Inferior parietal cortex (tissue), 1 donor: Measurements from ENCODE around the gene NAALADL2.

Source experiments
- DNase-seq: peaks from one replicate; pipeline ENCODE4 v3.0.0-alpha.2; 2016; ENCODE audit errors: extremely low spot score

The NAALADL2 gene

DNA sequence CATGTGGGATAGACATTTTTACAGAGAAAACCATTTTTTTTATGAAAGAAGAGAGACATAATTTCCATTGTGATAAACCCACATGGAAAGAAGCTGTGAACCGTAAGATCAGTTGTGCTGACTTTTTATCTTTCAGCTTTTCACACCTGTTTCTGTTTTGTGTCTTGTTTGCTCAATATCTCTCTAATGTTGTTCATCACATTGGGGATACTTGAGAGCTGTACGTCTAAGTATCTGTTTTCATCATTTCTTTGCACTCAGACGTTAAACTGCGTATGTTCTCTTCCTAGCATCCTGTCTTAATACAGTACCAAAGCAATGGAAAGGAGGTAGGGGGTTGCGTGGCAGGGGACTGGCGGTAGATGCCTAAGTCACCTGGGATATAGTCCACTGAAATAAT, 449.0 kb downstream of the NAALADL2 start:
- DNase-seq, result no peak

DNA sequence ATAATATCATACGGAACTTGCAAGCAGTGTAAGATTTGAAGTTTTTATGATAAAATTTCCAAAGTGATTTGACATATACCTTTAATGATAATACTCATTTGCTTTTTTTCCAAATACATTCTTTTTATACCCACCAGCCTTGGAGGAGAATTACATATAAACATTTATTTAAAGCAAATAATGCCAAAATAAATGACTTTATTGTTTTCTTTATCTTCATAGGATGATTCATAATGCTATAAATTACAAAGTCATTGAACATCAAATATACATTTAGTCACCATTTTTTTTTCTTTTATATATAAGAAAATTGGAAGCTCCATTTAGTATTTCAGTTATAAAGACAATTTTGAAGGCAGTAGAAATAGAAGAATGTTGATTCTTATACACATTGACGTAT, 450.9 kb downstream of the NAALADL2 start:
- no peak for DNase-seq

DNA sequence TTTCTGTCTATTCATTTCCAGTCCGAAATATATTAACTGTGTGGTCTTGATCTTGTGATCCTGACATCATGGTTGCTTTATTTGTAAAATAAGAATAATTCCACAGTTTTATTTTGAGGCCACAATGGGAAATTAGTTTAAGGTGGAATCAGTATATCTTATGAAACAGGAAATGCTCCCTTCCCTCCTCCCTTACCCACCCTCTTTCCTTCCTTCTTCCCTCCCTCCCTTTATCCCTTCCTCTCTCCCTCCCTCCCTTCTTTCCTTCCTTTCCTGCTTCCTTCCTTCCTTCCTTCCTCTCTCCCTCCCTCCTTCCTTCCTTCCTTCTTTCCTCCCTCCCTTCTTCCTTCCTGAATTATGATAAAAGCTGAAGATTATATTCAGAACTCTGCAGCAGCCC, 452.3 kb downstream of the NAALADL2 start:
- no peak for DNase-seq

DNA sequence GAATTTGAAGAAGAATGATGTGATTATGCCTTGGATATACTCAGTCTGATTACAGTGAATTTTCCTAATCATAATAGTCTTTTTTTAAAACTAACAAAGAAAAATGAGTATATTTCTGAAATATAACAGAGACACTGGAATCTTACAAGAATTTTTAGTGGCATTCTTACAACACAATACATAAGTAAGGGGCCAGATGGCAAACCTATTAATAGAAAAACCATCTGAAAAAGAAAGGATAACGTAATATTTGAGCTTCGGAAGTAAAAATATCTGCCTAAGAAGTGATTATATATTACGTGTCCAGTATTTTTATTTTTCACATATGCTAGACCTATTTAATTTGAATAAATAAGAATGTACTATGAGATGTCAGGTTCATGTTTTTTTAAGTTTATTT, 452.8 kb downstream of the NAALADL2 start:
- no peak for DNase-seq

DNA sequence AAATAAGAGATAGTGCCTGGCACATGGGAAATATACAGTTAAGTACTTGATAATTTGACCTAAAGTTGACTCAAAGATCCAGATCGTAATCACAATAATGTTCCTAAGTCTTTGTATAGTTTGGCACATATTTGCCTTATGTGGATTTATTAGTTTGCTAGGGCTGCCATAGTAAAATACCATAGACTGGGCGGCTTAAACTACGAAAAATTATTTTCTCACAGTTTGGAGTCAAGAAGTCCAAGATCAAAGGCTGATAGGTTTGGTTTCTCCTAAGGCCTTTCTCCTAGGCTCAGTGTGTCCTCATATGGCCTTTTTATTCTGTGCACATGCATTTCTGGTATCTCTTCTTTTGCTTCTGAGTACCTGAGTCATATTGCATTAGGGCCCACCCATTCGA, 453.7 kb downstream of the NAALADL2 start:
- no peak for DNase-seq

DNA sequence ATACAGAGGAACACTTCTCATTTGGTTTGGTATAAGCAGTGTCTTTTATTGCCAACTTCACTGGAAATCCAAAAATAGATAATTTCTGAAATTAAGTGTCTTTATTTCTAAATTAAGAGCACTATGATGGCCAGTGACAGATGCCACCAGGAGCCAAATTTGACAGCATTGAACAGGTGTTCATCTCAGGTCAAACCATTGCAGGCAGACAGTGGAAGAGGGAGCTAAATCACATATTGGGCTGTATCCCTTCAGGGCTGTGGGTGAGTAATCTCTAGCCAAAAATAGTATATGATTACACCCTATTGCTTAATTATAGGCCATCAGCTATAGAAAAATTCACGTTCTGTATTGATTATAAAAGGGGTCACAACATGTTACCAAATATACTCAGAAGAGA, 457.7 kb downstream of the NAALADL2 start:
- DNase-seq, result no peak

DNA sequence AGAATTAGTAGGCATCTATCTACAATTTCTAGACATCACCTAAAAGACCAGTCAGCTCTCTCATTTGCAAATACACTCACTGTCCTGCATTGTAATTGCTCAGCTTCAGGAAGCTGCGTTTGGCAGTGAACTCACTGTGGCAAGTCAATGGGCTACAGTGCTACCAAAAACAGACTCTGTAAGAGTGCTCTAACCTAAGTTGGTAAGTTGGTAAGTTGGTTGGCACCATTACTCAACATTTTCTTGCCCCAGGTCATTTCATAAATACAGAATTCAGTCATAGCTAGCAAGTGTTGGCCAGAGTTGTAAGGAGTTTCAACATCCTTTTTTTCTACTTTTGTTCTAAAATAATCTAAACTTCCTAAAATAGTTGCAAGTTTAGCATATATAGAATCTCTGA, 466.3 kb downstream of the NAALADL2 start:
- no peak for DNase-seq

DNA sequence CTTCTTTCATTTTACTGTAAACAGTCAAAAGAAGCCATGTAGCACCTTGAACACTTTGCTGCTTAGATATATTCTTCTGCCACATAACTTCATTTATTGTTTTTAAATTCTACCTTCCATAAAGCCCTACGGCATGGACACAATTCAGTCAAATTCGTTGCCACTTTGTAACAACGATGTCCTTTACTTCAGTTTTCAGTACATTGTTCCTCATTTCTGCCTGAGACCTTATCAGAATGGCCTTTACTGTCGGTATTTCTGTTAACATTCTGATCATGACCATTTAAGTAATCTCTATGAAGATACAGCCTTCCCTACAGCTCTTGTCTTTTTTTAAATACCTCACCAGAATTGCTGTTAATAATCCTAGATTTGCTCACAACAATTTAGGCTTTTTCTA, 466.9 kb downstream of the NAALADL2 start:
- no peak for DNase-seq

DNA sequence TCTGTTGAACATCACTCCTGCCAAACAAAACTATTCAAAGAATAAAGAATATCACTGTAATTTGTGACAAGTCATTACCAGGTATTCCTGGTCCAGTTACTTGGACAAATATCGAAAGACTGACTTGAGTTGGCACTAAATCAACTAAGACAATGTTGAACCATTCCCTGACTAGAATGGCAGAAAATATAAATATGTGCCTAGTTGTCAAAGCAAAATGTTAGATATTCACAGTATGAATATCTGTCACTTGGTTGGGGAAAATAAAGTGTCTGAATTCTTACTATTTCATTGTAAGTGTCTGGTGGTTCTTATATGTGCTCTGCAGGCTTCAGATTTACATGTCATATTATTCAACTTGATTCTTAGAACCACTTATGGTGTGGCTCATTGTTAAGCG, 470.2 kb downstream of the NAALADL2 start:
- no peak for DNase-seq

DNA sequence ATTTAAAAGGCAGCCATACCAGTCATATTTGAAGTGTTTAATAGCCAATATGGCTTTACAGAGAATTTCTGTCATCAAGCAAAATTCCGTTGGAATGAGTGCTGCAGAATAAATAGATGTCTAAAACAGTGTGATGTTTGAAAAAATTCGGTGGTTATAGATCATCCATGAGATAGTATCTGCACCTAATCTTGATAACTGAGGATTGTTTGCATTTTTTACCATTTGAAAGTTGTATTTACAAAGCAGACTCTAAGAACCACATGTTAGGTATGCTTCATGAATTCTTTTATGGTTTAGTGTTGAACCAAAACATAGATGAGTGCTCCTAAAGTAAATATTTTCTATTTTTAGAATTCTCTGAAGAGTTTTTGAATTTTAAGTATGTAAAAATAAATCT, 476.1 kb downstream of the NAALADL2 start:
- DNase-seq, result no peak

DNA sequence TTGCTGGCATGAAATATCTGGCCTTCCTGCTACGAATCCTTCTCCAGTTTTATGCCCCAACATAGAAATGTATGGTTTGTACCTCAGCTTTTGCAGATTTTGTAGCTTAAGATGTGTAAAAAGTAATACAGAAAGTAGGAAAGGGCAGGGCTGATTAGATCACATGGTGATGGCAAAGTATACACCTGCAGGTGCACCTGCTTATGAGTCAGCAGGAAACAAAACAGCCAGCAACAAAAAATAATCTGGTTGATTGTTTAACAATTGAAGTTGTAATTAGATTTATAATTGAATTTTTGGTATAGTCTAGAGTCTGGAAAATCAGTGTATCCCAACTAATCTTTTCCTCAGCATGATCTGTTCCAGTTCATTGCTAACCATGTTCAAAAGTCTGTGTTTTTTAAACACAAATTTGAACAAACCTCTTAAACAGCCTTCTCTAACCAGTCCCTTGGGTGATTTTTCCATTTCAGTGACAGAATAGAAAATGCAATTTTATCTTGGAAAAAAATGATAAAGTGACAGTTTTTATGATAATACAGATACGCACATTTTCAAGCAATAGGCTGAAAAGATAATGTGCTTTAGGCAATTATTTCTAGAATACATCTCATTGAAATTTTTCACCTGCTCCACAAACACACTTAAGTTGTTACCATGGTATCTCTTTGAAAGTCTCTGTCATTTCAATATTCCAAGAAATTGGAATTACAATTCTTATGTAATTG, 477.4 kb downstream of the NAALADL2 start:
- DNase-seq, result no peak

DNA sequence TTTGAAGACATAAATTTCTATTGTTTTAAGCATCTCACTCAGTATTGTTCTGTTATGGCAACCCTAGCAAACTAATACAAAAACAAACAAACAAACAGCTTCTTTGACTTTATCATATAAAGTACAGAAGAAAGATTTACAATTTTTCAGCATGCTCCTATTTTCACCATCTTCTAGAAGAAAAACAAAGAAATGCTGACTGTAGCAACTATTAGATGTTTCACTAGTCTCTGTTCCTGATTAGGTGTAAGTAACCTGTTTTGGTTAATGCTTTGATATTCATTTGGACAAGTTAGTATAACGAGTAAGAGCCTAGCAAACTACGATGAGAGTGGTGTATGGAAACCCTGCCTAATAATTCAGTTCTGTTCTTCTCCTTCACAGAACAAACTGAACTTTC, 478.5 kb downstream of the NAALADL2 start:
- no peak for DNase-seq

DNA sequence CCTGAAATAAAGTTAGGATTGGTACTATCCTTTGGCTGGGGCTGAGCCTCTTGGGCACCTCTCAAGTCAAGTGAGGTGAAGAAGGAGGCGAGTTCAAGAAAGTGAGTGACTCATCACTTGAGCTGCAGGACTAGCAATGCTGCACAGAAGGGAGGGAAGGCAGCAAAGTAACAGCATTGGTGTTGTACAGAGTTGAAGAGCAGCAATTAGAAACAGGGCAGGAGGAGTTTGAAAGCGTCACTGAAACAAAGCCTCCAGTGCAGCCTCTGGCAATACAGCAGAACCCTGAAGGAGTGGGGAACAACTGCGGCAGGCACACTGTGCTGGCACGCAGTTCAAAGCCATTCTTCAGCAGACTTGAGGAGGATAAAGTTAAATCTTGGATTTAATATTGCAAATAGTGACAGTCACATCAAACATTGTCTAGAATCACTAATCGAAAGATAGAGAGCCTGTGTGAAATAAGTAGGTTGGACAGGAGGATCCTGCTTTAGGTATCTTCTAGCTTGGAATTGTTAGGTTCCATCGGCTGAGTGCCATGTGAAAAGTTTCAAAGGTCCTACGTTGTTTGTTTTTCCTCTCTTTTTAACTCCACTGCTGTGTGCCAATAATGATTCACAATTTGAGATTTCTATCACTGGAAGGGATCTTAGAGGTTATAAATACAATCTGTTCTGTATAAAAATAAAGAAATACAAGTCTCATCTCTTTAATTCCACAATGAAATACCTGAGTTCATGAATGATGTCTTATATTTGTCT, 479.8 kb downstream of the NAALADL2 start:
- no peak for DNase-seq

DNA sequence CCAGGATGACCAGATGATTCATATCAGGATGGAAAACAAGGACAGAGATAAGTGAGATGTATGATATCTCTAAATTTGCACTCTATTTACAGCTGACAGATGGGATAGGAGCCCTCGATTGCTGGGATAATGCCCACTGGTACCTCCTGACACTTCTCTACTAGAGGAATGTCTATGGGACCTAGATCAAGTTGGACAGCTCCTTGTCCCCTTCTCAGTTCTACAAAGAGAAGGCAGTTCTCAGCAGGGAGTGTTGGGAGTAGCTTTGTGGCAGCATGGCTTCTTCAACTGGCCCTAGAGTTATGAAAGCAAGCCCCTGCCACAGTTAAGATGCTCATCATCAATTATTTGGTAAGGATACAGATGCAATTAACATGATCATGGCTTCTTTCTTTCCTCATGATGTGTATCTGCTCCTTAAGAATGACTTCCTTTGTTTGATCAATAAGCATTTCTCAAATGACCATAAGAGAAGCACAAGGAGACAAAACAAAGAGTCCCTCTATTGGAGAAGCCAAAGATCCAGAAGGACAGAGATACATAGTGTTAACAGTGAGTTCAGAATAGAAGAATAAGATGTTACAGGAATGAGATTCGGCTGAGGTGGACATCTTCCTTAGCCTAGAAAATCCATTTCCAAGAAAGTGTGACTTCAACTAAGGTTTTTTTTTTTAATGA, 481.3 kb downstream of the NAALADL2 start:
- DNase-seq, result no peak

DNA sequence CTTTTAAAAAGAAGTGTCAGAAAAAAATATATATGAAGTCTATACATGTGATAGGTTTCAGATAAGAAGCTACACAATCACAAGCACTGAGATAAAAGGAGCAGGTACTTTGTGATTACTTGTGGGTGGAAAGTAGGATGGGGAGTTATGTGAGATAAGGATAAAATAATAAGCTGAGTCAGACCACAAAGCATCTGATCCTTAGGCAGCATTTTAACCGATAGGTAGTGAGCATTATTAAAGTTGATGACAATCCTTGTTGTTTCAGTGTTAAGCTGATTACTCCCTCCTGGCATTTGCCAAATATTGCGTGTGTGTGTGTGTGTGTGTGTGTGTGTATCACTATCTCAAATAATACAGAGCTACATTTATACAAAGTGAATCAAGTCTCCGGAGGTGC, 483.1 kb downstream of the NAALADL2 start:
- DNase-seq, result no peak

DNA sequence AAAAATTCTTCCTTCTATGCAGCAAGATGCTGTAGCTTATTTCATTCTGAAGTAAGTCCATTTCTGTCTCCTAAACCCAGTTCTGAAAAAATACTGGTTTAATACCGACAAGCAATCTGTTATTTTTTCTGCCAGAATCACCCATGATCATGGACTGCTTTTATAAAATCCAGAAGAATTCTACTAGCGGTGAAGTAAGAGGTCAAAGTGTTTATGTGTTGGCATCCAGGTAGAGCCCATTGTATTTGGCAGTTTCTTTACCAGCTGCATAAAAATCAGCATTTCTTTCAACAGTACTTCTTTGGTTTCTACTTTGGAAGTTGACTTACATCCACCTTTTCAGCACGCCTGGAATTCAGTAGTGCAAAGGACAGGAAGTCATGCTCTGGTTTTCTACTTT, 484.8 kb downstream of the NAALADL2 start:
- no peak for DNase-seq

DNA sequence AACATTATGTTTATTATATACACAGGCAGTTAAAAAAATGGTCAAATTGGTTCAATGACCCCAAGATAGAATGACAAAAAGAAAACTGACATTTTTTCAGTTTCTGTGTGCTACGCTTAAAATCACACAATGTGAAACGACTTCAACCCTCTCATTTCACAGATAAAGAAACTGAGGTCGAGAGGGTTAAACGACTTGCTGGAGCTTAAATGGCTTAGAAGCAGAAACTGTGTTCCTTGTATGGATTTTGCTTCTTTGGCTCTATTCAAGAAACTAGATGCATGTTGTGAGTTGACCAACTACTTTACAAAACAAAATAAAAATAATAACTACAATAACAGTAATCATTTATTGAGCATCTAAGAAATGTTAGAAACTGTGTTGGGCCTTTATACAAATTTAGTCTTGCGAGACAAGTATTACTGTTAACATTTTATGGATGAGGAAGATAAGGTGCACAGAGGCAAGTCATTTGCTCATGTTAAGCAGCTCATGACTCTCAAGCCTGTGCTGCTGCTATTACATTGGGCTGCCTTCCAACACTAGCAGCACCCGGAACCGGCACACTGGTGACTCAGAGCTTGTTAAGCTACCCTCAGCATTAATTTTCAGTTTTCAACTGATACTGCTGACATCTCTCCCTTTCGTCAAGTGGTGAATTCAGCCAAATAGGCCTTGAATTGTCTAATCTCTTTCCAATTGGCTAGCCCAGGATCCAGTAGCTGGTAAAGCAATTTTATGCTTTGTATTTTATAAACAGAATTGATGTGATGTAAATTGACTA, 487.6 kb downstream of the NAALADL2 start:
- DNase-seq, result peak; percentile 19

DNA sequence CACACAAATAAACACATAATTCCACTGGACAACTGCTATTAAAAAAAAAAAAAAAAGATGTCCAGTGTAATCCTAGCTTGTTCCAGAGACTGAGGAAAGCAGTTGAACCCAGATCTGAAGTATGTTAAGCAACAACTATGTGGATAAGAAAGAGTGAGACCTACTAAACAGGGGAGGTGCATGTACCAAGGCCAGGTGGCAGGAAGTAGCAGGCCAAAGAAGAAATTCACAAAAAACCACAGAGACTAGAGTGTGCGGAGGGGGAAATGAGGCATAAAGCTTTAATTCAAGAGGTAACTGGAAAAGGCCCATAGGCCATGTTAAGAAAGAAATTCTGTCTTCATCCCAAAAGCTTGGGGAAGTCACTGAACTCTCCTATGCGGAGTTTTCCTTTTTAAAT, 490.0 kb downstream of the NAALADL2 start:
- DNase-seq, result no peak

DNA sequence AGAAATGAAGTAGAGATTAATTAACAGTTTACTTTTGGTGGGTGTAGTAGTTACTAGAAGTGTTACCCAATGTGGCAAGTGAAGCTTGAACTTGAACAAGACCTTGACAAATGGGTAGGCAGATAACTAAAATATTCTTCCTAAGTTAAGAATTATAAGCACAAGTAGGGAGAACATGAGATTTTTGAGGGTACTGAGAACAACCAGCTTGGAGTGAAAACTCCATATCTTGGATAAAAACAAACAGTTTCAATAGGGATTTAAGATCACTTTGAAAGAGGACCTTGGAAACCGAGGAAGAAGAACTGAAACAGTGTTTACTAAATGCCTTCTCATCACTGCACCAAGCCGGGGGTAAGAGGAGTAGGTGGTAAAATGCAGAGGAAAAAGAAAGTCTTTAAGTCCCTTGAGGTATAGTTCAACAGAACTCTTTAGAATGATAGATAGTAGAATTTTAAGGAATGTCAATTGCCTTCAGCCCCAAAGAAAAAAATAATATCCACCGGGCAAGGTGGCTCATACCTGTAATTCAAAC, 496.7 kb downstream of the NAALADL2 start:
- DNase-seq, result no peak

DNA sequence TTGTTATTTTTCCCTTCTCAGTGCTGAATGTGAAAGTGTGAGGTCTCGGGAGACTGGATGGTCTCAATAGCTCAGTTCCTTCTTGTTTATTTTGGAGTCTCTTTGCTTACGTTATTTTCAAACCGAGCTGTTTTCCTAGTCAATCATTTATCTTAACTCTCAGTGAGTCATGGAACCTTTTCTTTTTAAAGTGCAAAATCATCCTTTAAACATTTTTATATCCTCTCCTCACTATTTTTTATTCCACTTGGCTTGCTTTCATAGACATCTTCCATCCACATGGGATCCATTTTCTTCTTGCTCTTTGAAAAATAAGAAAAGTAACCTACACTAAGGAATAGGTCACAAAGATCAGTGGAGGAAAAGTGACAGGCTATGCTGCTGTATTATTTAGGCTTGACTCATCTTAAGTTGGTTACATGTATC, 497.8 kb downstream of the NAALADL2 start:
- DNase-seq, result no peak

DNA sequence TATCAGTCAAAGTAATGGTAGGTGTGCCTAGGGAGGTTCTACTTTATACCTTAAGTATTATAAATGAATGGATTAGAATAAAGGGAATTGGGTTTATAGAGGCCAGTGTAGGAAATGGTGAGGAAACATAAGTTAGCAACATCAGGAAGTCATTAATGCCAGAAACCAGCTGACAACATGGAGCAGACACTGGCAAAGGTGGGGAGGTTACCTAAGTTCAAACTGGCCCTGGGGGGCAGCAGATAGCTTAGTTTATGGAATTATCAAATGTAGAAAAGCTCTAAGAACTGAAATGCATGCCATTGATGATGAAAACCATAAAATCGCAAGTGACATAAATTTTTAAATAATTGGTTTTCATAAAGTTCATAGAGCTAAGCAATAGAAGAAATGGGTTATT, 498.6 kb downstream of the NAALADL2 start:
- no peak for DNase-seq

DNA sequence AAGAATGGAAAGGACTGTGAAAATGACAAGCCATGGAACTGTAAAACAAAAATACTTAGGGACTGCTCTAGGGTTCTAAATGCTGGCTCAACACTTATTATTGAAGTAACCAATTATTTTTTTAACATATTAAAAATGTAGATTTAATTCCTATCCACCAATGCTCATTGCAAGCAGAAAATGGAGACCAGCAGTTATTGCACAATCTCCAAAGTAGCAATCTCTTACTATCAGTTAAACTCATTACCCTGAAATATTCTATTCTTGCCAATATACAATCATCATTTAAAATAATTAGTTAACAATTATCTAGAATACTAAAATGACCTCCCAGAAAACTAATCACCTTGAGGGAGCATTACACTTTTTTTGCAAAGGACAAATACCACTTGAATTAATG, 499.8 kb downstream of the NAALADL2 start:
- no peak for DNase-seq
